WI38 (cell line): Measurements from ENCODE around the gene KLF2.

Experiments
- H3K4me3 ChIP-seq: 2 replicates; pipeline ENCODE4 v1.5.1; 2011; ENCODE audit warnings: low read depth, mild to moderate bottlenecking, control low read depth, low read length
- TF ChIP-seq, protein P1 (sequence below): IDR thresholded peaks from 2 replicates; pipeline ENCODE4 v1.5.1; 2012; ENCODE audit warnings: low read depth, mild to moderate bottlenecking, control low read depth, low read length

The KLF2 gene

DNA sequence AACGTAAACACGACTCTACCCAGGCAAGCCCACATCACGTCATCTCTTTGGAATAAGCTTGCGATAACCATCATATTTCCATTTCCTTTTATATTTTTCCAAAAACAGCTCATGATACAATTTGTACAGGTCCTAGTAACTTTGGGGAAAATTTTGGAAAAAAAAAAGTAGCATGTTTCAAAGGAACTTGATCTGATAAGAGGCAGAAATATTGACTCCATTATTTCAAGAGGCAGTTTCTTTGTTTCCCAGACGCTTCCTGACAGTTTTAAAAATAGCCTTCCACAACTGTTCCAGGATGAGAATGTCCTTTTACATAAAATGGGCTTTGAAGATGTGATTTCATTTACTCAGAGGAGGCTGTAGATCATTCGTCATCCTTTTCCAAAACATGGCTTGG lies 23.1 kb downstream of the KLF2 start:
- TF ChIP-seq, protein P1, sequence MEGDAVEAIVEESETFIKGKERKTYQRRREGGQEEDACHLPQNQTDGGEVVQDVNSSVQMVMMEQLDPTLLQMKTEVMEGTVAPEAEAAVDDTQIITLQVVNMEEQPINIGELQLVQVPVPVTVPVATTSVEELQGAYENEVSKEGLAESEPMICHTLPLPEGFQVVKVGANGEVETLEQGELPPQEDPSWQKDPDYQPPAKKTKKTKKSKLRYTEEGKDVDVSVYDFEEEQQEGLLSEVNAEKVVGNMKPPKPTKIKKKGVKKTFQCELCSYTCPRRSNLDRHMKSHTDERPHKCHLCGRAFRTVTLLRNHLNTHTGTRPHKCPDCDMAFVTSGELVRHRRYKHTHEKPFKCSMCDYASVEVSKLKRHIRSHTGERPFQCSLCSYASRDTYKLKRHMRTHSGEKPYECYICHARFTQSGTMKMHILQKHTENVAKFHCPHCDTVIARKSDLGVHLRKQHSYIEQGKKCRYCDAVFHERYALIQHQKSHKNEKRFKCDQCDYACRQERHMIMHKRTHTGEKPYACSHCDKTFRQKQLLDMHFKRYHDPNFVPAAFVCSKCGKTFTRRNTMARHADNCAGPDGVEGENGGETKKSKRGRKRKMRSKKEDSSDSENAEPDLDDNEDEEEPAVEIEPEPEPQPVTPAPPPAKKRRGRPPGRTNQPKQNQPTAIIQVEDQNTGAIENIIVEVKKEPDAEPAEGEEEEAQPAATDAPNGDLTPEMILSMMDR: no peak

DNA sequence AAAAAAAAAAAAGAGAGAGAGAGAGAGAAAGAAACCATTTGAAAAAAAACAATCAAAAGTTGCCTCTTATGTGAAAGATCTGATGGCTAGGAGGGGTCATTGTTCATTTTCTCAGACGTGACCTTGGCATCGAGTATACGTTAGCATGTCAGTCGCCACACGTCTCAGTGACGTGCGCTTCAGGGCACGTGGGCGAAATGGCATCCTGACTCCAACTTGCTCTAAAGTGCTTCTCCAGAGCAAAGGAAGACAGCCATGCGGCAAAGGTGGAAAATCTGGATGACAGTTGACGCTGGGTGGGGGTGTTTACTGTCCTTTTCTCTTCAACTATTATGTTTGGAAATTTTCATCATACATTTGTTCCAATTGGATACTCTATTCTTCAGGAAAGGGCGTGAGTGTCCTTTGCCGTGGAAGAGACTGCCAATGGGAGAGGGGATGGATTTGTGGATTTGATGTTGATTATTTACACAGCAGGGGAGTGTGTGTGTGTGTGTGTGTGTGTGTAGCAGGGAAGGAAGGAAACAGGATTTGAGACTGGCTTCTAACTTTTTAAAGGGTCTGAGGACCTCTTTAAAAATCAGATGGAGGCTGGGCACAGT lies 25.0 kb downstream of the KLF2 start:
- TF ChIP-seq, protein P1: no peak

More for the DNA sequence above, 23.1 kb downstream of the KLF2 start:
- no peak overlapping the region for H3K4me3 ChIP-seq

DNA sequence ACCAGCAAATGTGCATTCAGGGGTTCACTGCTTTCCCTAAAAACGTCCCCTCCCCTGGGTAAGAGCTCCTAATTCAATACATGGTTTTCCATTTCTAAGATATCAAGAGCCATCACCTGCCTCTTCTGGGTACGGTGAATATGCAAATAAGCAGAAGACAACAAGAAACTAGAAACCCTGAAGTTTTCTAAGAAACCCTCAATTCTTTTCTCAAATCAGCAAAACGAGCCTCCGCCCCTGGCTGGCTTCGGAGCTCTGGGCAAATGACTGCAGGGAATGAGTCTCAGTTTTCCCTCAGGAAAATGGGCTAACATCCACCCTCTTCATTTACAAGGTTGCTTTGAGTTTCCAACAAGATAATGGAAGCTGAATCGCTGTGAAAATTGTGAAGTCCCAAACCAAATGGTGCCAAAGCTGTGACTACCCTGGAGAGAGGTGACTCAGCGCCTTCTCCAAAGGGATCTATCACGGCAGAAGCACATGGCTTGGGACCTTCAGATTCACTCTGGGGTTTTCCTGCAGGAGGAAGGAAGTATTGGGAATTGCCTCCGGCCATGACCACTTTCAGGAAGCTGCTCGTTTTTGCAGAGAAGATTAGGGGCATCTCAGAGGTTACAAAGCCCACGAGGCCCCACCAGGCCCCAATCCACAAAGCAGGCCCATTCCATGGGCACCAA lies 26.6 kb downstream of the KLF2 start:
- TF ChIP-seq, protein P1: no peak
- H3K4me3 ChIP-seq: no peak overlapping the region

More for the DNA sequence above, 25.0 kb downstream of the KLF2 start:
- no peak overlapping the region for H3K4me3 ChIP-seq

DNA sequence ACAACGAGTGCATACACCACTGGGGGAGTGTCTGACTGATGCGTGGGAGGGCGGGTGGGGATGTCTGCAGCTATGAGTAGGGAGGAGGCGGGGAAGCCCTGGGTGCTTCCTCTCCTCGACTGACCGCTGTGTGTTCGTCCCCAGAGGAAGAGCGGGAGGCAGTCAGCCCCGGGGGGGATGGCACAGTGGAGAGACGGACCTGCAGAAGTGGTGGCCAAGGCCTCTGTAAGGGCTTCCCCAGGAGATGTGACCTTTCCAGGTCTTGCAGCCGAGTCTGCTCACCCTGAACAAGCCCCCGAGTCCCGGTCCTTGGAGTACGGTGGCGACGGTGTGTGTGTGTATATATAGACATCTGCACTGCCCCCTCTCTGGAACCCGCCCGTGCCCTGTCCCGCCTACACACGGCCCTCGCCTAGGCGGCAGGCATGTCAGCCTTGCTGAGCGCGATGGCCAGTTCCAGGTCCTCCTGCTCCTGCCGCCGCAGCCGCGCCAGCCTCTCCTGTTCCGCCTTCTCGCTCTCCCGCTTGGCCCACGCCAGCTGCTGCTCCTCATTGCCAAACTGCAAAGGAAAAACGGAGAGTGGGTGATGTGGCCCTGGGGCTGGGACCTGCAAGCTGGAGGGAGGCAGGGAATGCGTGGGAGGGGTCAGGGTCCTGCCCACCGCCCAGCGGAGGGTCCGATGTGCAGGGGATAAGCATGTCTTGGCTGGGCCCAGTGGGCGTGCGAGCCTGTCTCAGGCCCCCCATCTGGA lies 30.8 kb downstream of the KLF2 start:
- TF ChIP-seq, protein P1: no peak
- H3K4me3 ChIP-seq: no peak overlapping the region

DNA sequence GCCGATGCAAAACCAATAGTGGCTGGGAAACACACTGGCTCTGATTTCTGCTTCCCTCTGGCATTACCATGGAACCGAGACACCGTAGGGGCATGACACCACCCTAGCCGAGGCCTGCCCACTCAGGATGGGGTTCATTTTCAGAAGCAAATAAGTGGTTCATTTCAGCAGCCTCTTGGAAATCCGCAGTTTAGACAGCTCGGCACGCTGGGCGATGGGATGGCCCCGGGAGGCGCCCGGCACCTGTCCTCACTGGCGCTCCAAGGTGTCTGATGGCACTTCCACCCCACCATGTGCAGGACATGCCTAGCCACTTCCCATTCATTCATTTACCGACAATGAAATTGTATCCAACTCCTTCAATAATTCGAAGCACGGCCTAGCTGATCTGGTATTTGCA lies 33.8 kb downstream of the KLF2 start:
- H3K4me3 ChIP-seq: no peak overlapping the region
- TF ChIP-seq, protein P1: no peak

DNA sequence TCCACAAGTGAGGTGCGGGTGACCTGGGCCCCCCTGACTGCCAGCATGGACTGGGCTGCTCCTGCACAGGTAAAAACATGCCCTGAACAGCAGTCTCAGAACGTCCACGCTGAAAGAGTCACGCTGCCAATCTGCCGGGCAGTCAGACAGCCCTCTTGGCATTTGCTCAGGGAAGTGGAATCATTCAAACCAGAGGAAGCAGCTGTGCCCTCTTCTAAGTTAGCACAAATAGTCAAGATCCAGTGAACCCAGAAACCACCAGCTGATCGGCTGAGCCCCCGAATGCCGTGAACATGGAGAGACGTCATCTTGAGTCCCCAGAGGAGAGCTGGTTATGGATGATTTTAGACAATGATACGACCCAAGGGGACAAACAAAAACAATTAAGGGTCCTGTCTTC lies 34.4 kb downstream of the KLF2 start:
- H3K4me3 ChIP-seq: no peak overlapping the region
- TF ChIP-seq, protein P1: no peak

DNA sequence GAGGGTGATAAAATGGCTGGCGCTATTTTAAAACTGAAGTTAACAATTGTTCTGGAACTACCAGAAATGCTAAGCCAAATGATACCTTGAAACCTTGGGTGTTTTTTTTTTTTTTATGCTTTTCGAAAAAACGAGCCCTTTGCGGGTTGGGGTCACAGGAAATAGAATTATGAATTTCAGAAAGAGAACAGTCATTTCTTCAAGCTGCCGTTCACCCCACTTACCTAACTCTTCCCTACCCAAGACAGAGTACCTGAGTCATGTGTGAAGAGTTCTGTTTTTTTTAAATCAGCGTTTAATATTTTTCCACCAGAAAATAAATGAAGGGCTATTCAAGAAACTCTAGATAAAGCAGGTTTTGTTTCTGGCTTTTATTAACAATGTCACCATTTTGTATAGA lies 35.3 kb downstream of the KLF2 start:
- H3K4me3 ChIP-seq: no peak overlapping the region
- TF ChIP-seq, protein P1: no peak
